Subcutaneous adipose tissue (tissue), 4 donors: ENCODE results near the gene PTGDS. TPM values are rescaled to one million over a fixed set of nuclear protein-coding genes. Genes with fewer than 3 reads are reported as not detected.

Experiments
- total RNA-seq, 4 donors: library from RNA; depleted of rRNA; stranded (reverse); fragments of >200 nt; gene quantifications; one replicate each; pipeline ENCODE4 v1.1.0, GENCODE V29; 2016
- TF ChIP-seq, protein P1 (sequence below): fragments of 450-650 bp; IDR thresholded peaks from one replicate; pipeline ENCODE4 v1.5.1; 2016; ENCODE audit warnings: low read depth, mild to moderate bottlenecking, control low read depth, antibody characterized with exemption, moderate library complexity

PTGDS gene
- total RNA-seq, 4 donors from 2014 or later, result 15.5 to 57.3 (median 26.8) TPM

DNA sequence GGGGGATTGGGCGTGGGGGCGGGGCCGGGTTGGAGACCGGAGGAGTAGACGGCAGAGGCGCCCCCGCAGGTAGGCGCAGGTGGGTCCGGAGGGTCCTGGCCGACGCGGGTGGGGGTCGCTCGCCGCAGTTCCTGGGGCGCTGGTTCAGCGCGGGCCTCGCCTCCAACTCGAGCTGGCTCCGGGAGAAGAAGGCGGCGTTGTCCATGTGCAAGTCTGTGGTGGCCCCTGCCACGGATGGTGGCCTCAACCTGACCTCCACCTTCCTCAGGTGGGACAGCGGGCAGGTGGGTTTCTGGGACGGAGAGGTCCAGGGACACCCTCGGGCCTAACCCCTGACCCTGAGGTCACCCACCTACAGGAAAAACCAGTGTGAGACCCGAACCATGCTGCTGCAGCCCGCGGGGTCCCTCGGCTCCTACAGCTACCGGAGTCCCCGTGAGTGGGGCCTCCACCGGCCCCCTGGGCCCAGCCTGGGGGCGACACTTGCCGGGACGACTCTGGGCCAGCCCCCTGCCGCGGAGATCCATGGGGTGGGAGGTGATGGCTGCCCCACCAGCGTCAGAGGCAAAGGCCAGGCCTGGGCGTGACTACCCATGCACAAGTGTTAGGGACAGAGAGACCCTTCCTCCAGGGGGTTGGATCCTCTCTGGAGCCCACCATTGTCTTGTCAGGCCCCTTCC, 1.7 kb downstream of the PTGDS start:
- TF ChIP-seq, protein P1, sequence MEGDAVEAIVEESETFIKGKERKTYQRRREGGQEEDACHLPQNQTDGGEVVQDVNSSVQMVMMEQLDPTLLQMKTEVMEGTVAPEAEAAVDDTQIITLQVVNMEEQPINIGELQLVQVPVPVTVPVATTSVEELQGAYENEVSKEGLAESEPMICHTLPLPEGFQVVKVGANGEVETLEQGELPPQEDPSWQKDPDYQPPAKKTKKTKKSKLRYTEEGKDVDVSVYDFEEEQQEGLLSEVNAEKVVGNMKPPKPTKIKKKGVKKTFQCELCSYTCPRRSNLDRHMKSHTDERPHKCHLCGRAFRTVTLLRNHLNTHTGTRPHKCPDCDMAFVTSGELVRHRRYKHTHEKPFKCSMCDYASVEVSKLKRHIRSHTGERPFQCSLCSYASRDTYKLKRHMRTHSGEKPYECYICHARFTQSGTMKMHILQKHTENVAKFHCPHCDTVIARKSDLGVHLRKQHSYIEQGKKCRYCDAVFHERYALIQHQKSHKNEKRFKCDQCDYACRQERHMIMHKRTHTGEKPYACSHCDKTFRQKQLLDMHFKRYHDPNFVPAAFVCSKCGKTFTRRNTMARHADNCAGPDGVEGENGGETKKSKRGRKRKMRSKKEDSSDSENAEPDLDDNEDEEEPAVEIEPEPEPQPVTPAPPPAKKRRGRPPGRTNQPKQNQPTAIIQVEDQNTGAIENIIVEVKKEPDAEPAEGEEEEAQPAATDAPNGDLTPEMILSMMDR, result no peak

DNA sequence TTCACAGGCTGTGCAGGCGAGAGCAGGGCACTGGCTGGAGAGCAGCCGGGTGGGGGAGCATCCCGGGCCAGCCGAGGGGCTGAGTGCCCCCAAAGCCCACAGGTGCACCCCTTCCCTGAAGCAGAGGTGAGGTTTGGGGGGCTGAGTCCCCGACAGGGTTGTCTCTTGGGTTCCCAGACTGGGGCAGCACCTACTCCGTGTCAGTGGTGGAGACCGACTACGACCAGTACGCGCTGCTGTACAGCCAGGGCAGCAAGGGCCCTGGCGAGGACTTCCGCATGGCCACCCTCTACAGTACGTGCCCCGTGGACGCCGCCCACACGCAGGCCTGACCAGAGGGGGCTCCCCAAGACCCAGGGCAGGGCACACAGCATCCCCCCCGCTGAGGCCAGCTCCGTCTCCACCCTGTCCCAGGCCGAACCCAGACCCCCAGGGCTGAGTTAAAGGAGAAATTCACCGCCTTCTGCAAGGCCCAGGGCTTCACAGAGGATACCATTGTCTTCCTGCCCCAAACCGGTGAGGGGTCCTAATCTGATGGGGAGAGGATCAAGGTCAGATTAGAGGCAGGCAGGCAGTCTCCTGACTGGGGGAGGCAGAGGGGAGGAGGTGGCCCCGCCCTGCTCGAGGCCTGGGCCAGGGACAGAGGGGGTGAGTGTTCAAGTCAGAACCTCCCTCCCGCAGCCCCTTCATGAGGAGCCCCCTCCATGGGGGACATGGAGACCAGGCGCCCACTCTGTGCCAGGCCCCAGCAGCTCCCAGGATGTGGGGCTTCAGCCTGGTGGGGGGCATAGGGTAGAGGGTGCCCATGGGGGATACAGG, 2.7 kb downstream of the PTGDS start:
- TF ChIP-seq, protein P1, result no peak

DNA sequence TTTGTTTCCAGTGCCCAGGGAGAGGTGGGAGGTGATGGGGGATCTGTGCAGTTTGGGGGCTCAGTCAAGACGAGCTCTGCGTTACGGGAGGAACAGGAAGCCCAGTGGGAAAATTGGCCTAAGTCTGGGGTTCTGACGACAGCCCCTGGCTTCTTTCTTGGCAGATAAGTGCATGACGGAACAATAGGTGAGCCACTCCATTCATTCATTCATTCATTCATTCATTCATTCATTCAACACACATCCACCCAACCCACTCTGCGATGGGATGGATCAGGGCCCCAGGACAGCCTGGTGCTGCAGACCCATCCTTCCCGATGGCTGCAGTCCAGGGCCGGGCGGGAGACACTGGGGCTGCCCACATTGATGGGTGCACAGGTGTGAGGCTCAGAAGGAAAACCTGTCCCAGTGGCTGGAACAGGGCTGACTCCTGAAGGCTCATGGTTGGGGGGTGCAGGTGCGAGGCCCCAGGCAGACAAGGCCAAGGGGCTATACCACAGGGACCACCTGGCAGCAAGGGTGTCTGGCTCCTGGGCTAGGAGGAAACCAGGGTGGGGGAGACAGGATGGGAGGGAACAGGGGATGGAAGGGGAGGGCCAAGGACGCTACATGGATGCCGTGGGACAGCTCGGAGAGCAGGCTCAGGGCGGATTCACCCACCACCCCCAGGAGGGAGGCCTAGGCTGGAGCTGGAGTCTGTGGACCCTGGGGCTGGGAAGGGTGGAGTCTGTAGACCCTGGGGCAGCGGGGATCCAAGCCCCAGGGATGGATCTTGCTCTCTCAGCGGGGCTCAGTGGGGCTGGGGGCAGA, 3.6 kb downstream of the PTGDS start:
- TF ChIP-seq, protein P1, result no peak

DNA sequence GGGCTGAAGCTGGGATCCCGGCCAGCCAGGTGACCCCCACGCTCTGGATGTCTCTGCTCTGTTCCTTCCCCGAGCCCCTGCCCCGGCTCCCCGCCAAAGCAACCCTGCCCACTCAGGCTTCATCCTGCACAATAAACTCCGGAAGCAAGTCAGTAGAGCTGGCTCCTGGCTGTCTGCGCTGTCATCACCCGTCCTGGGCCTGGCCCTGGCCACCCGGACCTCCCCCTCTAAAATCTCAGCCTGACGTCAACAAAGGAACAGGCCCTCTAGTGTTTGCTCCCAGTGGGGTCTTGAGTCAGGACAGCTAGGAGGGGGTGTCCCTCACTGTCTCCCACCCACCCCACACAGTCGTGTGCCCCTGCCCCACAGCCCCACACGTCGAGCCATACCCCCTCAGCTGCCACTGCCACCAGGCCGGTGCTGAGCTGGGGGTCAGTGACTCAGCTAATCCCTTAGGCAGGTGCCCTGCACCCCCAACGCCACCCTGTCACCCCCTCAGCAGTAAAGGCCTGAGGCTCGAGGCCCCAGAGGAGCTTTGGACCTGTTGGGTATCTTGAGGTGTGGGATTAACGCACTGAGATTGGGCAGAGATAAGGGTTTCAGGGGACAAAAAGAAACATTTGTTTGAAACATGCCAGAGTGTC, 4.4 kb downstream of the PTGDS start:
- TF ChIP-seq, protein P1, result no peak

DNA sequence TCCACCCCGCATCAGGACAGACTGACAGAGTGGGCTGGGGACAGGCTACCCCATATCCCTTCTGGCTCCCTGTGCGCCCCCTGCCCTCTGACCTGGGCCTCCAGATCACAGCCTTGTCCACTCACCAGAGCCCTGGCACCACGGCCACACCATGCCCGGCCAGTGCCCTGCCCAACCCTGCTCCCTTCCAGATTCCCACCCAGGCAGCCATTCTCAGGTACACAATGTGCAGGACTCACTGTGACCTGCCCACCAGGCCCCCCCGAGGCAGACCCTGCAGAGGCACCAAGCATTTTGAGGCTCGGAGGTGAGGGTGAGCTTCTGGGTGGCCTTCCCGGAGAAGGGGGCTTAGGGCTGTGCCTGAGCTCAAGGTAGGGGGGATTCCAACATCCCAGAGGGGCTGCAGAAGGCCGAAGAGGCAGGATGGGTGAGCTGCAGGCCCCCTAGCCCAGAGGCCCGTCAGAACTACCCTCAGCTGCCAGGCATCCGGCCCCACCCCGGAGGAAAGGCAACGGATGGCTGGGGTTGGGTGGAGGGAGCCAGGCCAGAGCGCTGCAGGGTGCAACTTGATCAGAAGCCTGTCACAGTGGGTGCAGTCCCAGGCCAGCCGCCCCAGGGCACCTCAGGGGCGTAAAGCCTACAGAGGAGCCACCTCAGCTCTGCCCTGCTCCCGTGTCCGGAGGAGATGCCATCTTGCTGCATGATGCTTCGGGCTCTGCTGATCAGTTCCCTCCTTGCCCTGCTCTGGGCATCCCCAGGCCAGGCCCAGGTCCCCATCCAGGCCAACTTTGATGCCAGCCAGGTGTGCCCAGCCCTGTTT, 5.1 kb downstream of the PTGDS start, which contains the start of gene LCNL1:
TSS of gene LCNL1 (plus strand) at position 762 of the 820 bp plus-strand sequence. CDS start 594 bp downstream, outside the sequence.
- TF ChIP-seq, protein P1, result no peak

DNA sequence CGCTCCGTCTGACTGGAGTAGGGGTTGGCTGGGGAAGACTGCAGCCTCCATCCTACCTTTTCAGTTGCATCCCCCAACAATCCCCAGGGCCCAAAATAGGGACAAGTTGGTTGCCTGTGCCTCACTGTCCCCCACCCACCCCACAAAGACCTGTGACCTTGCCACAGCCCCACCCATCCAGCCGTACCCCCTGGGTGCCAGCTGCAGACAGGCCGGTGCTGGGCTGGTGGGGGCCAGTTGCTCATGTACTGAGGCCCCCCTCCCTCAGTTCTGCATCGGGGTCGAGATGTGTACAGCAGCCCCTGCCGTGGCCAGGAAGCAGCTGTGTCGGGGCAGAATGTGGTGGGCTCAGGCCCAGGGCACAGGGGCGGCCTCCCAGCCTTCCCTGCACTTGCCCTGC, 5.9 kb downstream of the PTGDS start:
- TF ChIP-seq, protein P1, result no peak
